Left ventricle myocardium inferior (tissue), 1 donor: ENCODE results near the gene NHERF2. TPM values are rescaled to one million over a fixed set of nuclear protein-coding genes. Genes with fewer than 3 reads are reported as not detected.

Source experiments
- DNase-seq: peaks from one replicate; pipeline ENCODE4 v3.0.0-alpha.2; 2020
- H3K27ac ChIP-seq: fragments of 200-600 bp; replicated peaks from 2 replicates; pipeline ENCODE4 v1.8.0; 2021
- H3K27me3 ChIP-seq: fragments of 200-600 bp; 2 replicates; pipeline ENCODE4 v1.8.0; 2021; ENCODE audit warnings: low read depth
- H3K36me3 ChIP-seq: fragments of 200-600 bp; 2 replicates; pipeline ENCODE4 v1.8.0; 2021
- H3K4me1 ChIP-seq: fragments of 200-600 bp; 2 replicates; pipeline ENCODE4 v1.8.0; 2021
- H3K4me3 ChIP-seq: fragments of 200-600 bp; 2 replicates; pipeline ENCODE4 v1.8.0; 2021; ENCODE audit warnings: mild to moderate bottlenecking, moderate library complexity
- H3K9me3 ChIP-seq: fragments of 200-600 bp; replicated peaks from 2 replicates; pipeline ENCODE4 v1.8.0; 2021
- intact Hi-C: fragments of 100-400 bp; cut with micrococcal nuclease; formaldehyde crosslinking; loops from one replicate; pipeline ENCODE4 v1.11.0; 2022
- long read RNA-seq: library from polyadenylated mRNA; unstranded; transcript quantifications from one replicate; pipeline ENCODE4 v2.0.0, GENCODE V29; 2021
- total RNA-seq: library from RNA; stranded (reverse); fragmentation: NEBNext Ultra II Directional; extraction: Animal tissue kit (Norgen Biotek cat#: 25700); gene quantifications from one replicate; pipeline ENCODE4 v1.2.1, GENCODE V29; 2021
- TF ChIP-seq, protein P1 (sequence below): fragments of 200-600 bp; IDR thresholded peaks from 2 replicates; pipeline ENCODE4 v1.8.0; 2021; ENCODE audit warnings: antibody characterized with exemption, mild to moderate bottlenecking, borderline replicate concordance
- donor health status: DM: no; HTN: yes; CAD: no; lungs with severe emphysema.

The NHERF2 gene
- total RNA-seq: 221 TPM
- long read RNA-seq, transcript SLC9A3R2-208 (6 exons, 1,199 nt): minor isoform, 40 of 252 reads
- long read RNA-seq, transcript SLC9A3R2-201 (7 exons, 2,194 nt): major isoform, 98 of 252 reads
- long read RNA-seq, transcript SLC9A3R2-202 (7 exons, 1,564 nt): minor isoform, 20 of 252 reads
- long read RNA-seq, transcript SLC9A3R2-205 (5 exons, 1,087 nt): minor isoform, 21 of 252 reads
- long read RNA-seq, partial matches to known transcripts: 11 of 252 reads
- long read RNA-seq, other reads (novel, unspliced or antisense): 39 of 252 reads

DNA sequence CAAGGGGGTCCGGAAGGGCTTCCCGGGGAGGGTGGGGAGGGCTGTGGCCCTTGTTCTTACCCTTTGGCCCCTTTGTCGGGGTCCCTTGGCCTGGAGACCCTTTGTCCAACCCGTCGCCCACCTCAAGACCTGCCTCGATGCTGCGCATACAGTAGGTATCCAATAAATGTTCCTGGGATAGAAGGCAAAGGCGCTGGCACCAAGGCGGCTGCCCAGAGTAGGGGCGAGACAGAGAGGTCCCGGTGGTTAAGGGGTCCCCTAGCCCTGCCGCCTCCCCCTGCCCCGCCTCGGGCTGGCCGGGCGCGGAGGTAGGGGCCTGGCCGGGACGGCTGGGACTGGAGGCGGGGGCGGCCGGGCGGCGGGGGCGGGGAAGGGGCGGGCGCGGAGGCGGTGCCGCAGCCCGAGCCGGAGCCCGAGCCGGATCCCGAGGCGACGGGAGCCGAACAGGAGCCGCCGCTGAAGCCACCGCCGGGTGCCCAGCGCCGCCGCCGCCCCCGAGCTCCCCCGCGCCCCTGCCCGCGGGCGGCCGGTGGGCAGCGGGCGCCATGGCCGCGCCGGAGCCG is at the start of gene NHERF2:
NHERF2 (plus strand) TSS at position 442 of the 563 bp plus-strand sequence; CDS start at position 546, 104 bp downstream.
- peak; percentile 55 for DNase-seq
- H3K36me3 ChIP-seq: peaks cover 12% of the 10 kb centered on the region
- TF ChIP-seq, protein P1, sequence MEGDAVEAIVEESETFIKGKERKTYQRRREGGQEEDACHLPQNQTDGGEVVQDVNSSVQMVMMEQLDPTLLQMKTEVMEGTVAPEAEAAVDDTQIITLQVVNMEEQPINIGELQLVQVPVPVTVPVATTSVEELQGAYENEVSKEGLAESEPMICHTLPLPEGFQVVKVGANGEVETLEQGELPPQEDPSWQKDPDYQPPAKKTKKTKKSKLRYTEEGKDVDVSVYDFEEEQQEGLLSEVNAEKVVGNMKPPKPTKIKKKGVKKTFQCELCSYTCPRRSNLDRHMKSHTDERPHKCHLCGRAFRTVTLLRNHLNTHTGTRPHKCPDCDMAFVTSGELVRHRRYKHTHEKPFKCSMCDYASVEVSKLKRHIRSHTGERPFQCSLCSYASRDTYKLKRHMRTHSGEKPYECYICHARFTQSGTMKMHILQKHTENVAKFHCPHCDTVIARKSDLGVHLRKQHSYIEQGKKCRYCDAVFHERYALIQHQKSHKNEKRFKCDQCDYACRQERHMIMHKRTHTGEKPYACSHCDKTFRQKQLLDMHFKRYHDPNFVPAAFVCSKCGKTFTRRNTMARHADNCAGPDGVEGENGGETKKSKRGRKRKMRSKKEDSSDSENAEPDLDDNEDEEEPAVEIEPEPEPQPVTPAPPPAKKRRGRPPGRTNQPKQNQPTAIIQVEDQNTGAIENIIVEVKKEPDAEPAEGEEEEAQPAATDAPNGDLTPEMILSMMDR: no peak
- H3K9me3 ChIP-seq: no peaks in the 10 kb centered on the region
- peak within 1 kb of the TSS; percentile 98 for H3K27ac ChIP-seq
- intact Hi-C loops: loop anchor here (10.0 kb wide), 1 partner anchor 118 kb away; the partner anchor contains the start of gene RAB26
- H3K4me1 ChIP-seq: peaks cover 74% of the 10 kb centered on the region
- H3K27me3 ChIP-seq: peaks cover 12% of the 10 kb centered on the region
- peak within 1 kb of the TSS; percentile 91 for H3K4me3 ChIP-seq

DNA sequence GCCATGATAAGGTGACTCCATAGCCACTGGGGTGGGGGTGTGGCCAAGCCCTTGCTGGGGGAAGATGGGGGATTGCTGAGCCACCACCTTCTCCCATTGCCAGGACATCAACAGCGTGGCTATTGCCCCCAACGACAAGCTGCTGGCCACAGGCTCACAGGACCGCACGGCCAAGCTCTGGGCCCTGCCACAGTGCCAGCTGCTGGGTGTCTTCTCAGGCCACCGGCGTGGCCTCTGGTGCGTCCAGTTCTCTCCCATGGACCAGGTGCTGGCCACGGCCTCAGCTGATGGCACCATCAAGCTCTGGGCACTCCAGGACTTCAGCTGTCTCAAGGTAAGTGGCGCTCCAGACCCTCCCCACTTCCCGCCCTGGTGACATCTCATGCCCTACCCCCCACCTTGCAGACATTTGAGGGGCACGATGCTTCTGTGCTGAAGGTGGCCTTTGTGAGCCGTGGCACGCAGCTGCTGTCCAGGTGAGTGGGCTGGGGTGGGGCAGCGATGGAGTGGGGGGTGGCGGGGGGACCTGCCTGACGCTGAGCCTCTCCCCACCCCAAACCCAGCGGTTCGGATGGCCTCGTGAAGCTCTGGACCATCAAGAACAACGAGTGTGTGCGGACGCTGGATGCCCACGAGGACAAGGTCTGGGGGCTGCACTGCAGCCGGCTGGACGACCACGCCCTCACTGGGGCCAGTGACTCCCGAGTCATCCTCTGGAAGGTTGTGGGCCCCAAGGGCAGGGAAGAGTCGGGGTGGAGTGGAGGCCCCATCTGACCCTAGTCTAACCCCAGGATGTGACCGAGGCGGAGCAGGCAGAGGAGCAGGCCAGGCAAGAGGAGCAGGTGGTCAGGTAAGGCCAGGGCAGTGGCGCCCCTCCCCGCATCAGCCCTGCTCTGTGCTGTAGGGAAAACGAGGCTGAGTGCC is 49.5 kb upstream of the NHERF2 start:
- Histone ChIP-seq H3K4me3 (no peak overlapping the region), H3K4me1 (peaks cover 39% of the 10 kb centered on the region), H3K9me3 (no peaks in the 10 kb centered on the region), H3K27me3 (peaks cover 77% of the 10 kb centered on the region), H3K27ac (no peak overlapping the region), H3K36me3 (peaks cover 54% of the 10 kb centered on the region)
- no peak for DNase-seq
- TF ChIP-seq, protein P1: no peak
- intact Hi-C loops: no loop called here

DNA sequence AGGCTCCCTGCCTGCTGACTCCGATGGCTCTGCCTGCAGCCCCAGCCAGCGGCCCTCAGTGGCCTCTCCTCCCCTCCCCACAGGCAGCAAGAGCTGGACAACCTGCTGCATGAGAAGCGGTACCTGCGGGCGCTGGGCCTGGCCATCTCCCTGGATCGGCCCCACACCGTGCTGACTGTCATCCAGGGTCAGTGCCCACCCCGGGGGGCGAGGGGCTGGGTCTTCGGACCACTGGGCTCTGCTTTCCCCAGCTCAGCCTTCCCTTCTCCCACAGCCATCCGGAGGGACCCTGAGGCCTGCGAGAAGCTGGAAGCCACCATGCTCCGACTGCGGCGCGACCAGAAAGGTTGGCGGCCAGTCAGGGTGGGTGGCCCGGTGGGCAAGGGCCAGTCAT is 48.8 kb upstream of the NHERF2 start:
- Histone ChIP-seq H3K36me3 (peaks cover 54% of the 10 kb centered on the region), H3K27me3 (peaks cover 83% of the 10 kb centered on the region), H3K4me3 (no peak overlapping the region), H3K27ac (no peak overlapping the region), H3K4me1 (peaks cover 33% of the 10 kb centered on the region), H3K9me3 (no peaks in the 10 kb centered on the region)
- intact Hi-C loops: no loop called here
- TF ChIP-seq, protein P1: no peak
- DNase-seq: no peak

DNA sequence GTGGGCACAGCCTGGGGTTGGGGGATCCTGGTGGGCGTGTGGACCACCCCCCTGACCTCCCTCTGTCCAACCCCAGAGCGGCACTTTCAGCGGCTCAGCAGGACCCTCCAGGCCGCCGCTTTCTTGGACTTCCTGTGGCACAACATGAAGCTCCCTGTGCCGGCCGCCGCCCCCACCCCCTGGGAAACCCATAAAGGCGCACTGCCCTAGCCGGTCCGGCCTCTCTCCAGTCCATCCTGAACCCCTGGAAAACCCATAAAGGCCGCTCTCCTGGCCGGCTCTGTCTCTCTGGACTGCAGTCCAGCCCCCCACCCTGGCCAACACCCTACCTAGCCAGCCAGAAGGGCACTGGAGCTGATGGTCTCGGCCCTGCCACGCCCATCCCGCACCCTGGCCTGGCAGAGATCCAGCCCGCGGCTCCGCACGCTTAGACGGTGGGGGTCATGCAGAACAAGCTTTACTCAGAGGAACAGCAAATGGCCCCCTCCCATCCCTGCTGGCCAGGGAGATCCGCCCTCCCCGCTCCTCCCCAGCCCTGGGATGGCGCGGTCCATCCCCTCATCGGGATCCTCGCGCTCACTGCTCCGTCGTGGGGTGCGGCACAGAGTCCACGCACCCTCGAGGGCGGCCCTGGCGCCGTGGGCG is 48.1 kb upstream of the NHERF2 start:
- Histone ChIP-seq H3K4me1 (peaks cover 32% of the 10 kb centered on the region), H3K36me3 (peaks cover 54% of the 10 kb centered on the region), H3K27me3 (peaks cover 84% of the 10 kb centered on the region), H3K27ac (no peak overlapping the region), H3K4me3 (no peak overlapping the region), H3K9me3 (no peaks in the 10 kb centered on the region)
- TF ChIP-seq, protein P1: no peak
- DNase-seq: no peak
- intact Hi-C loops: no loop called here

DNA sequence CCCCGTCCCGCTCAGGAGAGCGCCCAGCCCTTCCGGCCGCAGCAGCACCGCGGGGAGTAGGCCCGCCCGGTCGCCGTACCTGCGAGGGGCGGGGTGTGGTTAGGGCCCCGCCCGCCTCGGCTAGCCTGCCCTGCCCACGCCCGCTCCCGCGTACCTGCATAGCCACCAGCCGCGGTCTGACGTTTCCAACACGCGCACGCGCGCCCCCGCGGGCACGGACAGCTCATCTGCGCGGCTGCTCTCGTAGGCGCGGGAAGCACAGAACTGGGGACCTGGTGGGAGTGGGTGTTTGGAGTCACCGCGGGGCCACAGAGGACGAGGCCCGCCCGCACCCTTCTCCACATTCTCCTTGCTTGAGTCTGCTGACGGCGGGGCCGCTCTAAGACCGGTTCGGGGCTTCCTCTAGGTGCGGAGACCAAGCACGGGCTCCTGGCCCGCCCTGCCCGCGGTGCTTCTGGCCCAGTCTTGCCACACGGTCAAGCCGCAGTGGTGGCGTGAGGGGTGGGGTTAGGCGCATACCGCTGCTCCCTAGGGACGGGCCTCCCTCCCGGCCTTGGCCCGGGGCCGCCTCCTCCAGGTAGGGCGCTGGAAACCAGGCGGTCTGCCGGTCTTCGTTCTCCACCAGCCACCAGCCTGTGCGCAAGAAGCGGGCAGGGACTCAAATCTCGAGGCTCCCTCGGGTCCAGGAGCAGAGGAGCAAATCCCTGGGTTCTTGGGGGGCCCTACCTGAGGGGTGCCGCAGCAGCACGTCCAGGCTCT is 47.3 kb upstream of the NHERF2 start:
- Histone ChIP-seq H3K4me1 (peaks cover 35% of the 10 kb centered on the region), H3K27ac (no peak overlapping the region), H3K9me3 (no peaks in the 10 kb centered on the region), H3K36me3 (peaks cover 48% of the 10 kb centered on the region), H3K27me3 (peaks cover 84% of the 10 kb centered on the region), H3K4me3 (no peak overlapping the region)
- intact Hi-C loops: no loop called here
- TF ChIP-seq, protein P1: no peak
- no peak for DNase-seq
